Activated effector memory CD4-positive, alpha-beta T cell treated with anti-CD3 and anti-CD28 coated beads, Interleukin-2, amount 50 U/mL, for 16 hours (primary cell): ENCODE measurements around the gene MBD3L4.
"Not testable (repeated sequence)": the region's sequence is repeated elsewhere in the genome, so short reads cannot be mapped to it uniquely, and the experiment has no call there.

Source experiments
- DNase-seq: peaks from one replicate; pipeline ENCODE4 v3.0.0-alpha.2; 2020

MBD3L4 gene

GRCh38 chr19:7040079-7040478 lies at the start of gene MBD3L4:
TSS of gene MBD3L4 (minus strand) at chr19:7040179. CDS start at chr19:7040144, 35 bp downstream.
- DNase-seq, result not testable (repeated sequence)

GRCh38 chr19:7088999-7089398 lies 49.0 kb upstream of the MBD3L4 start:
- no peak for DNase-seq

DNA sequence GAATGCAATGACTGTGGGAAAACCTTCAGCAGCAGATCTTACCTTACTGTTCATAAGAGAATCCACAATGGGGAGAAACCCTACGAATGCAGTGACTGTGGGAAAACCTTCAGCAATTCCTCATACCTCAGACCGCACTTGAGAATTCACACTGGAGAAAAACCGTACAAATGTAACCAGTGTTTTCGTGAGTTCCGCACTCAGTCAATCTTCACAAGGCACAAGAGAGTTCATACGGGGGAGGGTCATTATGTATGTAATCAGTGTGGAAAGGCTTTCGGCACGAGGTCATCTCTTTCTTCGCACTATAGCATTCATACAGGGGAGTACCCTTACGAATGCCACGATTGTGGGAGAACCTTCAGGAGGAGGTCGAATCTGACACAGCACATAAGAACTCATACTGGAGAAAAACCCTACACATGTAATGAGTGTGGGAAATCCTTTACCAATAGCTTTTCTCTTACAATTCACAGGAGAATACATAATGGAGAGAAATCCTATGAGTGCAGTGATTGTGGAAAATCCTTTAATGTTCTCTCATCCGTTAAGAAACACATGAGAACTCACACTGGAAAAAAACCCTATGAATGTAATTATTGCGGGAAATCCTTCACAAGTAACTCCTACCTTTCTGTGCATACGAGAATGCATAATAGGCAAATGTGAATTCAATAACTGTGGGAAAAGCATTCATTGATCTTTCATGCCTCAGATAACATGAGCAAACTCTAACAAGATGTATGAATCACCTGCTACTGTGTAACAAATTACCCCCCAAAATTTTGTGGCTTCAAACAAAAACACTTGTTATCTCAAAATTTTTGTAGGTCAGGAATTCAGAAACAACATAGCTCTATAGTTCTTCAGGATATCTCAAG lies 43.3 kb upstream of the MBD3L4 start:
- DNase-seq, result no peak

GRCh38 chr19:7078008-7078407 lies 38.0 kb upstream of the MBD3L4 start:
- no peak for DNase-seq

GRCh38 chr19:7076151-7076550 lies 36.2 kb upstream of the MBD3L4 start:
- DNase-seq, result no peak

- DNase-seq, result no peak
Observed at GRCh38 chr19:7074705-7075282, 34.8 kb upstream of the MBD3L4 start.

GRCh38 chr19:7072541-7072940 lies 32.6 kb upstream of the MBD3L4 start:
- no peak for DNase-seq

GRCh38 chr19:7069904-7070226 lies 29.9 kb upstream of the MBD3L4 start:
- no peak for DNase-seq

- peak; percentile 99 for DNase-seq
Observed at GRCh38 chr19:7069042-7069903, 29.3 kb upstream of the MBD3L4 start, which contains the start of gene ZNF557. TSS of gene ZNF557 (plus strand) at chr19:7069703. CDS start at chr19:7075075, 5,372 bp downstream.

GRCh38 chr19:7068599-7068998 lies 28.6 kb upstream of the MBD3L4 start:
- DNase-seq, result no peak

DNA sequence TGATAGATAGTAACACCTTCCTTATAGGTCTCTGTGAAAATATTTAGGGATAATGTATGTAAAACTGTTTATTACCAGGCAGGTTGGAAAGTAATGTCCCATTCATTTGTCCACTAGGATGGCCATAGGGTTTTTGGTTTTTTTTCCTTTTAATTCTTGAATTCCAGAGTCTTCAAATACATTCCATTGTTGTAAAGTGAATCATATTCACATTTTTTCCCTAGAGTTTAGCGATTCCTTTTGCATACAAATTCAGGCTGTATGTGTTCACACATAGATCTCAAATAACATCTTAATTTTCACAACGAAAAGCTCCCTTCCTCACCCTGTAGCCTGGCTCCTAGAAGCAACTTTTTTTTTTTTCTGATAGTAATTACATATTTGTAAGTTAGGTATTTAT lies 27.7 kb upstream of the MBD3L4 start:
- DNase-seq, result no peak

GRCh38 chr19:7067122-7067521 lies 27.1 kb upstream of the MBD3L4 start:
- not testable (repeated sequence) for DNase-seq

- DNase-seq, result no peak
Observed at GRCh38 chr19:7063764-7064418, 23.9 kb upstream of the MBD3L4 start.

- no peak for DNase-seq
Observed at GRCh38 chr19:7063339-7063738, 23.4 kb upstream of the MBD3L4 start.

- DNase-seq, result not testable (repeated sequence)
Observed at GRCh38 chr19:7059977-7060376, 20.0 kb upstream of the MBD3L4 start.

DNA sequence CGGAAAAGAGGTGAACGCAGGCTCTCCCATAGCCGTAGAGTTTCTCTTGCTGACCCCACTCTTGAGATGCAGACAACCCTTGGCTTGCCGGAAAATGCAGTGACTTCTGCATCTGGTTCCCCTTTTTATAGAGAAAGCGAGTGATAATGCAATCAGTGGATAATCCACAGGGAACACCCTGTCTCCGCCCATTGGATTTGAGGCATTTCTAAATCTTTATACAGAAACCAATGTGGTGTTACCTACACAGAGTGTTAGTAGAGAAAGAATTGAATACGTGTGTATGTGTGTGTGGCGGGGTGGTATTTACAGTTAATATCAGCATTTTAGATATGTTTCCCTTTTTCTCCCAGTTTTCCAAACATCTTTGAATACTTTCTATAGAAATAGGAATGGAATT lies 18.6 kb upstream of the MBD3L4 start, which contains the start of gene MBD3L3:
Gene MBD3L3 (minus strand): TSS at position 101 of the 400 bp plus-strand sequence. CDS start 71 bp downstream, at position 30.
- not testable (repeated sequence) for DNase-seq

GRCh38 chr19:7056371-7056770 lies 16.4 kb upstream of the MBD3L4 start:
- DNase-seq, result not testable (repeated sequence)

DNA sequence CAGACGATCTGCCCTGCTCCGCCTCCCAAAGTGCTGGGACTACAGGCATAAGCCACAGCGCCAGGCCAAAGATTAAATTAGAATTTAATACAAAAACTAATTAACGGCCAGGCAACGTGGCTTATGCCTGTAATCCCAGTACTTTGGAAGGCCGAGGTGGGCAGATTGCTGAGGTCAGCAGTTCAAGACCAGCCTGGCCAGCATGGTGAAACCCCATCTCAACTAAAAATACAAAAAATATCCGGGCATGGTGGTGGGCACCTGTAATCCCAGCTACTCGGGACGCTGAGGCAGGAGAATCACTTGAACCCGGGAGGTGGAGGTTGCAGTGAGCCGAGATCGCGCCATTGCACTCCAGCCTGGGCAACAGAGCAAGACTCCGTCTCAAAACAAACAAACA lies 15.7 kb upstream of the MBD3L4 start:
- not testable (repeated sequence) for DNase-seq

DNA sequence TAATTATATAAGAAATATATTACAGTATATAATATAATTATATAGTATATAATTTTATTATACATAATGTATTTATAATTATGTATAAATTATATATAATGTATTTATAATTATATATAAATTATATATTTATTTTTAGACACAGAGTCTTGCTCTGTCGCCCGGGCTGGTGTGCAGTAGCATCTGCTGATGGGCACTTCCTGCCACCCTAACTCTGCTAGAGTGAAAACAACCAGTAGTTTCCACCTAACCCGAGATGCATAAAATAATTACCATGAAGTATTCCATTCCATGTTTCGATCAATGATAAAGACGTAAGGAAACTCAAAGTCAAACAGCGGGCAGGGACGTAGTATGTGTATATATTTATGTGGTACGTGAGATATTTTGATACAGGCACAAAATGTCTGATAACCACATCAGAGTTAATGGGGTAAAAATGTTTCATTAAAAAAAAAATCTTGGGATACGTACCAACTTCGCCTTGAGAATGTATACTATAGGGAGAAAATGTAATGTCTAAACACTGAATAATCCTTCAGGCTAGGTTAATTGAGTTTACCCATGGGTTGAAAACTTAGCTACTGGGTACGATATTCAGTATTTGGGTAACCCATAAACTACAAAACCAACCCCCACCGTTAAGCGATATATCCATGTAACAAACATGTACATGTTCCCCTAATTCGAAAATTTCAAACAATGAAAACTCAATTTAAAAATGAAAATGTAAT lies 14.8 kb upstream of the MBD3L4 start:
- DNase-seq, result not testable (repeated sequence)

DNA sequence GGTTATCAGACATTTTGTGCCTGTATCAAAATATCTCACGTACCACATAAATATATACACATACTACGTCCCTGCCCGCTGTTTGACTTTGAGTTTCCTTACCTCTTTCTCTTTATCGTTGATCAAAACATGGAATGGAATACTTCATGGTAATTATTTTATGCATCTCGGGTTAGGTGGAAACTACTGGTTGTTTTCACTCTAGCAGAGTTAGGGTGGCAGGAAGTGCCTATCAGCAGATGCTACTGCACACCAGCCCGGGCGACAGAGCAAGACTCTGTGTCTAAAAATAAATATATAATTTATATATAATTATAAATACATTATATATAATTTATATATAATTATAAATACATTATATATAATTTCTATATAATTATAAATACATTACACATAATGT lies 12.9 kb upstream of the MBD3L4 start:
- not testable (repeated sequence) for DNase-seq

DNA sequence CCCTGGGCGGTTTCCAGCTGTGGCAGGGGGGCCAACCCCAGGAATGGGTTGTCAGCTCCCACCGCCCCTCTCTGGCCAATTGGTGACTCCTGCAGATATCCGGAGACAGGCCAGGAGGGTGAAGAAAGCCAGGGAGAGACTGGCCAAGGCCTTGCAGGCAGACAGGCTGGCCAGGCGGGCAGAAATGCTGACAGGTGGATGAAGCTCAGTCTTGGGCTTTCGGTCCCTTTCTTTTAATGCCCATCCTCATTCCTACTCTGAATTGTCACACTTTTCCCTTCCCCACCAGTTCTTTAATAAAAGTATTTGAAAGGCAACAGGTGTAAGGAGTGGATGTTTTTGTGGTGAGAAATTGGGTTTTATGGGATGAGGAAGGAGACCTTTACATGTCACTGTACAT lies 11.4 kb upstream of the MBD3L4 start:
- DNase-seq, result not testable (repeated sequence)

GRCh38 chr19:7049021-7049420 lies 9.0 kb upstream of the MBD3L4 start, which contains the start of gene MBD3L2:
TSS of gene MBD3L2 (plus strand) at chr19:7049321. CDS start at chr19:7049374, 53 bp downstream.
- DNase-seq, result not testable (repeated sequence)
